HG02642 (cell line): ENCODE data around the gene TTI1.
"Not testable (repeated sequence)": the region's sequence is repeated elsewhere in the genome, so short reads cannot be mapped to it uniquely, and the experiment has no call there.

Source experiments
- ATAC-seq: cut with Tn5 transposase; IDR thresholded peaks from one replicate; pipeline ENCODE4 v1.9.1; 2021; ENCODE audit warnings: mild to moderate bottlenecking; ENCODE audit not compliant: unreplicated experiment, poor library complexity

TTI1 gene

DNA sequence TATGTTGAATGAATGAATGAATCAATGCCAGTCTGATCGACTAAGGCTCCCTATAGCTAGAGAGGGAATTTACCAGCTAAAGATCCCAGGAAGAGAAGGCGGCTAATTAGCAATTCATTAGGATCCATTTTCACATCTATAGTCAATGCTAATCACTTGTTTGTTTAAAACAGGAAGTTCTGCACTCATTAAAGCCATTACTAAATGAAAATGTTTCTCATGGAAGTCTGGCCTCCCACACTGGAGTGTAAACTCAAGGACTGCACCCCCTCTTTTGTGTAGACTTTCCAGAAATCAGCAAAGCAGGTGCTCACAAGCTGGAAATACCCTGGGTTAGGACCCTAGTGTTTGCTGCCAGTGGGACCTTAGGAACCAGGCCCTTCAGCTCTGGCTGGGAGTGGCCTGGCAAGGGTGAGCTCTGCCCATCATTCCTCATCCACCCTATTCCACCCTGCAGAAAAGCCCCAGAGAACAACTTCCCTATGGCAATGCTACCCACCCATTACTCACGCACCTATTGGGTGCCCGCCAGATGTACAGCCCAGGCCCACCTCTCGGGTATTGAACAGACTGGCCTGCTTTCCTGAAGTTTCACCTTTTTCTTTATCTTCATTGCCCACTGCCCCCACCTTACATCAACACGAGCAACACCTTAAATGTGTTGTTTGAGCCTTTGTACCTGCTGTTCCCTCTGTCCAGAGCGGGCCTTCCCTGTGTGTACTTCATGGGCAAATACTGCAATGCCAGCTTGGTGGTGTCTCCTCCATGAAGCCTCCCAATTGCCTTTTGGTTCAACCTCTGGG is 60.8 kb downstream of the TTI1 start:
- ATAC-seq, result no peak

GRCh38 chr20:37971561-37972127 is 61.6 kb downstream of the TTI1 start:
- ATAC-seq, result no peak

DNA sequence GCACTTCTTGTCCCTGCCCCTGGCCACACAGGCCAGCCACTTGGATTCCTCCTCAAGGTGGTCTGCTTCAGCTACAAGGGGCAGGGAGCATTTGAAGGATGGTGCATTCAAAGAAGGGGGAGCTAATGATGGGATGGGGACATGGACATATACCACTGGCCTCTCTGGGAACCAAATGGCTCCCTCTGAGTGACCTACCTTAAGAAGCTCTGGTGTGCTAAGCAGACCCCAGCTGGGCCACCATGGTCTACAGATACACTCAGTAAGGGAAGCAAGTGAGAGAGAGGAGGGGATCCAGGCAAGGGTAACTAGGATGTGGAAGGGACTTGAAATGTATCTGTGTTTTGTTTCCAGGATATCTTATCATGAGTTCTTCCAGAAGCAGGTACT is 62.4 kb downstream of the TTI1 start:
- ATAC-seq, result no peak

GRCh38 chr20:37969949-37970855 is 63.1 kb downstream of the TTI1 start:
- ATAC-seq, result no peak

DNA sequence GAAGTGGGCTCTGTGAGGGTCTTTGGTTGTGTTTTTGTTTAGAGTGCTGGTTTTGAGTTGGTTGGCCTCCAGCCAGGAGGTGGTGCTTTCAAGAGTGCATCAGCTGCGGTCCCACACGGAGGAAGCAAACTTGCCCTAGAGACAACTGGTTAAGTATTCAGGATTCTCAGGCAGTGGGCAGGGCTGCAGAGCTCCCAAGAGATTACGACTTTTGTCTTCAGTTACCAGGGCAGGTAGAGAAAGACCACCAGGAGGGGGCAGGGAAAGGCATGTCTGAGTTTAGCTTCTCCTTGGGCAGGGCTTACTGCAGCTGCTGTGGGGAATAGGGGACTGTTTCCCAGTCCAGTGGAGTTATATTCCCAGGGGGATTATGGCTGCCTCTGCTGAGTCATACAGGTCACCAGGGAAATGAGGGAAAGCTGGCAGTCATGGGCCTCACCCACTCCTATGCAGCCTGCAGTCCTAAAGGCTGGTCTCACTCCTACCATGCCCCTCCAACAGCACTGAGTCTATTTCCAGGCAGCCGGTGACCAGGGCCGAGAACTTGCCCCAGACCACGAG is 64.3 kb downstream of the TTI1 start:
- ATAC-seq, result no peak

- ATAC-seq, result not testable (repeated sequence)
Measured at GRCh38 chr20:37963483-37963882, 69.8 kb downstream of the TTI1 start.

GRCh38 chr20:37961066-37961465 is 72.2 kb downstream of the TTI1 start:
- no peak for ATAC-seq

GRCh38 chr20:37958856-37959520 is 74.3 kb downstream of the TTI1 start:
- no peak for ATAC-seq

- ATAC-seq, result no peak
Measured at GRCh38 chr20:37956107-37956585, 77.1 kb downstream of the TTI1 start.

DNA sequence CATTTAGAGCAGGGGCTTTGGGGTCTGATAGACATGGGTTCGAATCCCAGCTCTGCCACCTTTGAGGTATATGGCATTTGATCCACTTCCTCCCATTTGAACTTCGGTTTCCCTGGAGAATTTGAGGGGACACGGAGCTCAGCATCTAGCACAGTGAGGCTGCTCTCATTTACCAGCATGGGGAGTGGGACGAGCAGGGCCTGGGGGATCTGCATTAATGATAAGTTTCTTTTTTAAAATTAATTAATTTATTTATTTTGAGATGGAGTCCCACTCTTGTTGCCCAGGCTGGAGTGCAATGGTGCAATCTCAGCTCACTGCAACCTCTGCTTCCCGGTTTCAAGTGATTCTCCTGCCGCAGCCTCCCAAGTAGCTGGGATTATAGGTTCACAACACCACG is 77.7 kb downstream of the TTI1 start:
- ATAC-seq, result no peak

DNA sequence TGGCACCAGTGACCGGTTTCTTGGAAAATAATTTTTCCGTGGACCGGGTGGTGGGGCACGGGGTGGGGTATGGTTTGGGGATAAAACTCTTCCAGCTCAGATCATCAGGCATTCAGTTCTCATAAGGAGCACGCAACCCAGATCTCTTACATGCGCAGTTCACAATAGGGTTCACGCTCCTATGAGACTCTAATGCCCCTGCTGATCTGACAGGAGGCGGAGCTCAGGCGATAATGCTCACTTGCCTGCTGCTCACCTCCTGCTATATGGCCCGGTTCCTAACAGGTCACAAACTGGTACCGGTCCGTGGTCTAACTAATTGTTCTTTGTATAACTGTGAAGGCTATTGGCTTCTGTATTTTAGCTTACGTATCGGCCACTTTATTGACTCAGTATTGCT is 78.6 kb downstream of the TTI1 start:
- ATAC-seq, result no peak

GRCh38 chr20:37954190-37954589 is 79.1 kb downstream of the TTI1 start:
- no peak for ATAC-seq

GRCh38 chr20:37948956-37949355 is 84.3 kb downstream of the TTI1 start:
- no peak for ATAC-seq

- no peak for ATAC-seq
Measured at GRCh38 chr20:37947943-37948342, 85.3 kb downstream of the TTI1 start.

DNA sequence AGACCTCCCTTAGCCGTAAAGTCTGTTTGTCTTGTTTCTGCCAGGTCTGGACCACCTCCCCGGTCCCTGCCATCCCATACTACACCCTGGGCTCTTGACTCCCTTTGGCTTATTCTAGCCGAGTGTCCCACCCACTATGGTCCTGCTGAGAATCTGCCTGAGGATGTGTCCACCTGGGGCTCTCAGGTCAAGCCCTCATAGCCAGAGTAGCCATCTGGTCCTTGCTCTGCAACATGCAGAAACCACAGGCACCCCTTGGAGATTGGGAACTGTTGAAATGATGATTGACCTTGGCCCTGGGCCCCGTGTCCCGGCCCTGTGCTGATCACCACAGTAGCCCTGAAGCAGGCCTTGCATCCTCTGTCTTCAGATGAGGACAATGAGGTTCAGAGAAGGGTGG is 86.3 kb downstream of the TTI1 start:
- no peak for ATAC-seq

- no peak for ATAC-seq
Measured at GRCh38 chr20:37945091-37945547, 88.1 kb downstream of the TTI1 start.

DNA sequence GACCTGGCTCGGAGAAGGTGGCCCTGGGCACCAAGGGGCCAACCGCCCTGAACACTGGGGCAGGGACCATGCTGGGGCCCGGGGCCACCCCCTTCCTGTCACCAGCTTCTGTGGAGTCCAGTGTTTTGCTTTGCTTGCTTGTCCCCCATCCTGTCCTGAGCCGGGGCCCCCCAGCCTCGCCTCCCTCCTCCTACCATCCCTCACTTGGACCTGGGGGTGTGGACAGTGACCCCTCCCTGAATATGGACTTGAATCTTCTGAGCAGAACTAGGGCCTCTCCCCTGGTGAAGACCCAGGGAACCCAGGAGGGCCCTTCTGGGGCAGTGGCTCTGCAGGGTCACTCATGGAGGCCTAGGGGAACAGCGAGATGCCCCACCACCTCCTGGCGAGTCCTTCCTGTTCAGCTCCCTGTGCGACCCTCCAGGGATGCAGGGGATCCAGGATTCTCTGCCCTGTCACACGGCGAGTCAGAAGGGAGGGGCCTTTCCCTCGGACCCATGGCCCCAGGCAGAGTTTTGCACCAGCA is 88.7 kb downstream of the TTI1 start:
- no peak for ATAC-seq

DNA sequence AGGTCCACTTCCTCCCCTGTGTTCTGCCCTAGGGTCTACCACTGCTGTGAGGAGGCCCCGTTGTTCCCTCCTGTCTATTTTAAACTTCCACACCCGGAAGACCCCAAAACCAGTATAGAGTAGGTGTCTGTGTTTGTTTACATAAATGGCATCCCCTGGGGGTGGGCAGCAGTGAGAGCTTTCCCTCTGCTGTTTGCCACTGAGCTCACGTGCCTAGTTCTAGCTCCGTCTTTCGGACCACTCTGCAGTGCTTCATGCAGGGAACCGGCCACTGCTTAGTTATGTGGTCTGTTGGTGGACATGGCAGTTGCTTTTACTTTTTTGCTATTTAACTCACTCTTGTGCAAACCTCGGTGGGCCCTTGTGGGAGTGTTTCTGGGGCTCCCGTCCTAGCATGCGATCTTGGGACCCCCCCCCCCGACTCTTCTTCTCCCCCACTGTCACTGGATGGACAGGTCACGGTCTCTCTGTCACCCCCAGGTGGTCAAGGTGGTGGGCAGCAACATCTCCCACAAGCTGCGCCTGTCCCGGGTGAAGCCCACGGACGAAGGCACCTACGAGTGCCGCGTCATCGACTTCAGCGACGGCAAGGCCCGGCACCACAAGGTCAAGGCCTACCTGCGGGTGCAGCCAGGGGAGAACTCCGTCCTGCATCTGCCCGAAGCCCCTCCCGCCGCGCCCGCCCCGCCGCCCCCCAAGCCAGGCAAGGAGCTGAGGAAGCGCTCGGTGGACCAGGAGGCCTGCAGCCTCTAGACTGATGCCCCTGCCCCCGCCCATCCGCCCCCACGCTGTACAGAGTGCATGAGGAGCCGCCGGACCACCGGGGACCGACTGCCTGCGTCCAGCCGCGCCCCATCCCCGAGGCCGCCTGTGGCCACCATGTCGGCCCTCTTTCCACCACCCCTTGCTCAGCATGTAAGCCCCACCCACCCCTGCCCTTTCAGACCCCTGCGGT is 89.5 kb downstream of the TTI1 start:
- ATAC-seq, result no peak

DNA sequence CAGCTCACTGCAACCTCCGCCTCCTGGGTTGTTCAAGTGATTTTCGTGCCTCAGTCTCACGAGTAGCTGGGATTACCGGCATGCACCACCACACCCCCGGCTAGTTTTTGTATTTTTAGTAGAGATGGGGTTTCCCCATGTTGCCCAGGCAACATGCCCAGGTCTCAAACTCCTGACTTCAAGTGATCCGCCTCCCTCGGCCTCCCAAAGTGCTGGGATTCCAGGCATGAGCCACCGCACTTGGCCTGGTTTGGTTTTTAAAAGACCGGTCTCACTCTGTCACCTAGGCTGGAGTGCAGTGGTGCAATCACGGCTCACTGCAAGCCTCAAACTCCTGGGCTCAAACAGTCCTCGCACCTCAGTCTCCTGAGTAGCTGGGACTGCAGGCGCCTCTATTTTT is 90.2 kb downstream of the TTI1 start:
- ATAC-seq, result no peak
